HG03457 (cell line): ENCODE results near the gene ADAMTSL4.
"Not testable (repeated sequence)": the region's sequence is repeated elsewhere in the genome, so short reads cannot be mapped to it uniquely, and the experiment has no call there.

Experiments used
- ATAC-seq: cut with Tn5 transposase; IDR thresholded peaks from one replicate; pipeline ENCODE4 v1.9.1; 2021; ENCODE audit warnings: moderate number of reproducible peaks; ENCODE audit not compliant: unreplicated experiment

The ADAMTSL4 gene

DNA sequence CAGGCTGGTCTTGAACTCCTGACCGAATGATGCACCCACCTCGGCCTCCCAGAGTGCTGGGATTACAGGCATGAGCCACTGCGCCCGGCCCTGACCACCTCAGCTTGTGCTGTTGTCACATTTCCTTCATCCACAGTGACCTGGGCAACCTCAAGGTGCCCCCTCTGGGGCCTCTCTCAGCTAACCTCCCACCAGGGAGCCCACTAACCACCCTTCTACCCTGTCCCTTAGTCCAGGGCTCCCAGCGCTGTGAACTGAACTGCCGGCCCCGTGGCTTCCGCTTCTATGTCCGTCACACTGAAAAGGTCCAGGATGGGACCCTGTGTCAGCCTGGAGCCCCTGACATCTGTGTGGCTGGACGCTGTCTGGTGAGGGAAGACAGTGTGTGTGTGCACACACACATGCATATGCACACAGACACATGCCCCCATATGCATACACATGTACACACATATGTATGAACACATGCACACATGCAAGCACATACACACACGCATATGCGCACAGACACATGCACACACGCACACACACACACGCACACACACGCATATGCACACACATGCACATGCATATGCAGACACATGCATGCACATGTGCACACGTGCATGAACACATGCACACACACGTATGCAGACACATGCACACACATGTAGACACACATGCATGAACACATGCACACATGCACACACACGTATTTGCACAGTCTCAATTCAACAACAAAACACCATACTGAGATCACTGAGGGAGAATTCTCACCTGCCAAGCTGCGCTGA, 6.2 kb downstream of the ADAMTSL4 start:
- no peak for ATAC-seq

DNA sequence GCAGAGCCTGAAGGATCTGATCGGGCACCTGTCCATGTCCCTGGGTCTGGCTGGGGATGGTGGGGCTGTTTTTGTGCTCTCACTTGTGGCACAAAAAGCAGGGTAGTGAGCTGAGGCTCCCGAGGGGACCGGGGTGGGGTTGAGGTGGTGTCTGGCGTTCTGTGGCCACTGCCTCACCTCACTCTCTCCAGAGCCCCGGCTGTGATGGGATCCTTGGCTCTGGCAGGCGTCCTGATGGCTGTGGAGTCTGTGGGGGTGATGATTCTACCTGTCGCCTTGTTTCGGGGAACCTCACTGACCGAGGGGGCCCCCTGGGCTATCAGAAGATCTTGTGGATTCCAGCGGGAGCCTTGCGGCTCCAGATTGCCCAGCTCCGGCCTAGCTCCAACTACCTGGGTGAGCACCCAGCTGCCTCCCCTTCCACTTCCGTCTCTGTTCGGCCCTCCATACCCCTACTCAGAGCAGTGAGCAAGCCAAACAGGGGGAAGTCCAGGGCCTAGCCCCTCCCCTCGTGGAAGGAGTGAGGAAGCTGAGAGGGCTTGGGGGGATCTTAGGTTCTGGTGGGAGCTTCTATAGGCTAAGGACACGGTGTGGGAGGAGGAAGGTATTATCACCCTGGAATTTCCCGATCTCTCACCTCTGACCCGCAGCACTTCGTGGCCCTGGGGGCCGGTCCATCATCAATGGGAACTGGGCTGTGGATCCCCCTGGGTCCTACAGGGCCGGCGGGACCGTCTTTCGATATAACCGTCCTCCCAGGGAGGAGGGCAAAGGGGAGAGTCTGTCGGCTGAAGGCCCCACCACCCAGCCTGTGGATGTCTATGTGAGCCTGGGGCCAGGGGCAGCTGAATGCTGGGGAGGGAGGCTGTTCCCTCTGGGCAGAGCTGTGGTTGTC, 7.0 kb downstream of the ADAMTSL4 start:
- ATAC-seq: no peak

DNA sequence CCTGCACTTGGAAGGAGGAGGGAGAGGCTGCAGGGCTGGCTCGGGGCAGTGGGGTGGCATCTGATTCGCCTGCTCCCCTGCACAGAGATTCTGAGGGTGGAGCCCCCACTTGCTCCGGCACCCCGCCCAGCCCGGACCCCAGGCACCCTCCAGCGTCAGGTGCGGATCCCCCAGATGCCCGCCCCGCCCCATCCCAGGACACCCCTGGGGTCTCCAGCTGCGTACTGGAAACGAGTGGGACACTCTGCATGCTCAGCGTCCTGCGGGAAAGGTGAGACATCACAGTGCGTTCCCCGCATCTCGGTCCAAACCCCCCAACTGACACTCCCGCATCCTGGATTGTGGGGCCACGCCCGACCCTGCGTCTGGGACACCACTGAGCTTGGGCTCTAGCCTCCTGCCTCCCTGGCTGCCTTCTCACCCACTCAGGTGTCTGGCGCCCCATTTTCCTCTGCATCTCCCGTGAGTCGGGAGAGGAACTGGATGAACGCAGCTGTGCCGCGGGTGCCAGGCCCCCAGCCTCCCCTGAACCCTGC, 7.9 kb downstream of the ADAMTSL4 start:
- no peak for ATAC-seq

DNA sequence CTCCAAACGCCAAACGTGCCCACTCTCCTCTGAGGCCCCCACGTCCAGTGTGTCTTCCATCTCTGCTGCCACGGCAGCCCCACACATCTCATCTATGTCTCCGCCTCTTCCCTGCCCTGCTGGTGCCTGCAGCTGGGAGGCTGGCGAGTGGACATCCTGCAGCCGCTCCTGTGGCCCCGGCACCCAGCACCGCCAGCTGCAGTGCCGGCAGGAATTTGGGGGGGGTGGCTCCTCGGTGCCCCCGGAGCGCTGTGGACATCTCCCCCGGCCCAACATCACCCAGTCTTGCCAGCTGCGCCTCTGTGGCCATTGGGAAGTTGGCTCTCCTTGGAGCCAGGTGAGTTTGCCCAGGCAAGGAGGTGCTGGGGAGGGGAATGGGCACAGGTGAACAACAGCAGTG, 8.6 kb downstream of the ADAMTSL4 start:
- no peak for ATAC-seq

DNA sequence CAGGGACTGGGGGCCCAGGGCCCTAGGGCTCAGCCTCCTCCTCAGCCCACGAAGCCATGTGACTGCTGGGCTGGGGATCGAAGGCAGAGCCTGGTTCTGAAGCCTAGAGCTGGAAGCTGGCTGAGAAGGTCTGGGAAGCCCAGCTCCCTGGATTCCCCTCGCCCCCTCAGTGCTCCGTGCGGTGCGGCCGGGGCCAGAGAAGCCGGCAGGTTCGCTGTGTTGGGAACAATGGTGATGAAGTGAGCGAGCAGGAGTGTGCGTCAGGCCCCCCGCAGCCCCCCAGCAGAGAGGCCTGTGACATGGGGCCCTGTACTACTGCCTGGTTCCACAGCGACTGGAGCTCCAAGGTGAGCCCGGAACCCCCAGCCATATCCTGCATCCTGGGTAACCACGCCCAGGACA, 9.1 kb downstream of the ADAMTSL4 start:
- ATAC-seq: no peak

DNA sequence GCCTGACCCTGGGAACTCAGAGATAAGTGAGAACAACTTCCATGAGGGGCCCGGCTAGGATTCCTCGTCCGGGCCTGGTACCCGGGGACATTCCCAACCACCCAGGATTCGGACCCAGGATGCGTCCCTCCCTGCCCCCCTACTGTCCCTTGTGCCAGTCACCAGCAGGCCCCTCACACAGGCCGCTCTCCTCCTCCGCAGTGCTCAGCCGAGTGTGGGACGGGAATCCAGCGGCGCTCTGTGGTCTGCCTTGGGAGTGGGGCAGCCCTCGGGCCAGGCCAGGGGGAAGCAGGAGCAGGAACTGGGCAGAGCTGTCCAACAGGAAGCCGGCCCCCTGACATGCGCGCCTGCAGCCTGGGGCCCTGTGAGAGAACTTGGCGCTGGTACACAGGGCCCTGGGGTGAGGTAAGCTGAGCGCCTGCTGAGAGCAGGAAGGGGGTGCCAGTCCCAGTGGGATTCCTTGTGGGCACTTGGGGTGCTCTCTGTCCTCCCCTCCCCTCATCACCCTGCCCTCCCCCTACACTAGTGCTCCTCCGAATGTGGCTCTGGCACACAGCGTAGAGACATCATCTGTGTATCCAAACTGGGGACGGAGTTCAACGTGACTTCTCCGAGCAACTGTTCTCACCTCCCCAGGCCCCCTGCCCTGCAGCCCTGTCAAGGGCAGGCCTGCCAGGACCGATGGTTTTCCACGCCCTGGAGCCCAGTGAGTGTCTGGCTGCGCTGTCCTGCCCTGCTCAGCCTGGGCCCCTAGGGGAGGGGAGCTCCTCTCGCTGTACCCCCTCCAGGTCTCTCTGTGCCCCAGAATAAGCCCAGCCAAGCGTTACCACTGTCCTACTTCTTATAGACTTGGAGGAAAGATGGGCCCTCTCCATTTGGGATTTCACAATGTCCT, 9.8 kb downstream of the ADAMTSL4 start:
- ATAC-seq: no peak

DNA sequence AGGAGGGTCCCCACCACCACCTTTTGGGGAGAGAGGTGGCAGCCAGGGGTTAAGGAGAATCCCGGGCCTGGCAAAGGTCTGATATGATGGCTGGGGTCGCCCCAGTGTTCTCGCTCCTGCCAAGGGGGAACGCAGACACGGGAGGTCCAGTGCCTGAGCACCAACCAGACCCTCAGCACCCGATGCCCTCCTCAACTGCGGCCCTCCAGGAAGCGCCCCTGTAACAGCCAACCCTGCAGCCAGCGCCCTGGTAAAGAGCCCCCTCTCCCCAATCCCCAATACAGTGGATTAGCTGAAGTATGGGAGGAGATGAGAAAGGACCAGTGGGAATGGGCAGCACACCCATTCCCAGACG, 10.4 kb downstream of the ADAMTSL4 start:
- no peak for ATAC-seq

DNA sequence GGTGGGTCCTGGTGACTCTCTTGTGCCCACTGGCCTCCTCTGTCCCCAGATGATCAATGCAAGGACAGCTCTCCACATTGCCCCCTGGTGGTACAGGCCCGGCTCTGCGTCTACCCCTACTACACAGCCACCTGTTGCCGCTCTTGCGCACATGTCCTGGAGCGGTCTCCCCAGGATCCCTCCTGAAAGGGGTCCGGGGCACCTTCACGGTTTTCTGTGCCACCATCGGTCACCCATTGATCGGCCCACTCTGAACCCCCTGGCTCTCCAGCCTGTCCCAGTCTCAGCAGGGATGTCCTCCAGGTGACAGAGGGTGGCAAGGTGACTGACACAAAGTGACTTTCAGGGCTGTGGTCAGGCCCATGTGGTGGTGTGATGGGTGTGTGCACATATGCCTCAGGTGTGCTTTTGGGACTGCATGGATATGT, 10.8 kb downstream of the ADAMTSL4 start:
- no peak for ATAC-seq

DNA sequence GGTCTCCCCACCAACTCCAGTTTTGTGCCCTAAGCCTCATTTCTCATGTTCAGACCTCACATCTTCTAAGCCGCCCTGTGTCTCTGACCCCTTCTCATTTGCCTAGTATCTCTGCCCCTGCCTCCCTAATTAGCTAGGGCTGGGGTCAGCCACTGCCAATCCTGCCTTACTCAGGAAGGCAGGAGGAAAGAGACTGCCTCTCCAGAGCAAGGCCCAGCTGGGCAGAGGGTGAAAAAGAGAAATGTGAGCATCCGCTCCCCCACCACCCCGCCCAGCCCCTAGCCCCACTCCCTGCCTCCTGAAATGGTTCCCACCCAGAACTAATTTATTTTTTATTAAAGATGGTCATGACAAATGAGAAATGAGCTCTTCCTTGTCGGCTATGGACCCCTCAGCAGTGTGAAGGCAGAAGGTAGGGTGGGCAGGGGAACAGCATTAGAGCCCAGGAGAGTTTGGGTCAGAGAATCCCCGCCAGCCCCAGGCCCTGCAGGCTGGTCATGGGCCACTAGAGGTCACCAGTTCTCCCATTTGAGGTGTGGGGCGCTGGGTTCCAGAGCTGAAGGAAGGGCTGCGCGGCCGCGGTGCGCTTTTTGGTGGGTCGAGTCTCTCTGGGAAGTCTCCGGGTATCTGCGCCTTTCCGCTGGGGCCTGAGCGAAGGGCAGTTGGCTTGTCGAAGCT, 11.5 kb downstream of the ADAMTSL4 start:
- ATAC-seq: no peak

DNA sequence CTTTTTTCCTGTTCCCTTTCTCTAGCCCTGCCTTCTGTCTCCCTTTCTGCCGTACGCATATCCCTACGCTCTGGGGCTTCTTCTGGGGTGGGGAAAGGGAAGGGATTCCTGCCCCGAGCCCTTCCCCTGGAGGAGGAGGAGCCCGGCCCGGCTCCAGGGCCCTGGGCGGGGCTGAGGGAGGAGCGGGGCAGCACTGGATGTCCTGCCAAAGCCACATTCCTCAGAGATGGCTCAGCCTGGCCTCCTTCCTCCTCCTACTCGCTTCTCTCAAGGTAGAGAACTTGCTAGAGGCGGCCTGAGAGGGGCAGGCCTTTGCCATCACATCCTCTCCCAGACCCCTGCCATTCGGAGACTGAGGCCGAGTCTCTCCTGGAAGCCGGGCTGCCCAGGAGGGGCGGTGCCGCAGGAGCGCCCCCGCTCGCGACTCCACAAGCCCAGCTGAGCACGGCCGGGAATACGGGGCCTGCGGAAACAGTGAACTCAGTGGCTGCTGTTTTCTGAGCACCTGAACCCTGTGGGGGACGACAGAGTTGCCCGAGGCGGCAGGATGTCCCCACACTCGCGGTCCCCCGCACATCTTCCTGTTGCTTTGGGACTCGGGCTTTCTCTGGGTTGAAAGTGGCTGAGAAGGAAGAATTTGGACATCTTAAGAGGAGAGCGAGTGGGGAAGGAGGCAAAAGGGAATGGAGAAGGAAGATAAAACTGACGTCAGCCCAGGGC, 12.2 kb downstream of the ADAMTSL4 start:
- no peak for ATAC-seq

DNA sequence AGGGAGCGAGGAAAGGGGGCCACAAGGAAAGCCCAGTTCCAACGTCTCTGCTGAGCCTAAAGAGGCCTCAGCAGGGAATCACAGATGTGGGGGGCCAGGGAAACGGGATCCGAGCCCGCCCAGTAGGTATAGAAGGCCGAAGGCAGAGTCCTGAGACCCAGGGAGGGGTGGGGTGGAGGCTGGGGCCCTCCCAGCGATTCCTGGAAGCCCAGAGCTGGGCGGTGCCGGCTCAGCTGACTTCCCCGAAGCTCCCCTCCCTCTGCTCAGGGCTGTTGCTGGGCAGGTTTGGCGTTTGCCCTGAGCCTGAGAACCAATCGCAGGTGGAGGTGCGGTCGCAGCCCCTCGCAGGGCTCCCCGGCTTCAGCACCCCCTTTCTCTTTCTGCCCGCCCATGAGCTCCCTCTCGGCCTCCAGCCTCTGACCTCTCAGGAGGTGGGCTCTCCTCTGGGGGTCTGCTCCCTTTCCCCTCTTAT, 12.8 kb downstream of the ADAMTSL4 start:
- ATAC-seq: no peak

DNA sequence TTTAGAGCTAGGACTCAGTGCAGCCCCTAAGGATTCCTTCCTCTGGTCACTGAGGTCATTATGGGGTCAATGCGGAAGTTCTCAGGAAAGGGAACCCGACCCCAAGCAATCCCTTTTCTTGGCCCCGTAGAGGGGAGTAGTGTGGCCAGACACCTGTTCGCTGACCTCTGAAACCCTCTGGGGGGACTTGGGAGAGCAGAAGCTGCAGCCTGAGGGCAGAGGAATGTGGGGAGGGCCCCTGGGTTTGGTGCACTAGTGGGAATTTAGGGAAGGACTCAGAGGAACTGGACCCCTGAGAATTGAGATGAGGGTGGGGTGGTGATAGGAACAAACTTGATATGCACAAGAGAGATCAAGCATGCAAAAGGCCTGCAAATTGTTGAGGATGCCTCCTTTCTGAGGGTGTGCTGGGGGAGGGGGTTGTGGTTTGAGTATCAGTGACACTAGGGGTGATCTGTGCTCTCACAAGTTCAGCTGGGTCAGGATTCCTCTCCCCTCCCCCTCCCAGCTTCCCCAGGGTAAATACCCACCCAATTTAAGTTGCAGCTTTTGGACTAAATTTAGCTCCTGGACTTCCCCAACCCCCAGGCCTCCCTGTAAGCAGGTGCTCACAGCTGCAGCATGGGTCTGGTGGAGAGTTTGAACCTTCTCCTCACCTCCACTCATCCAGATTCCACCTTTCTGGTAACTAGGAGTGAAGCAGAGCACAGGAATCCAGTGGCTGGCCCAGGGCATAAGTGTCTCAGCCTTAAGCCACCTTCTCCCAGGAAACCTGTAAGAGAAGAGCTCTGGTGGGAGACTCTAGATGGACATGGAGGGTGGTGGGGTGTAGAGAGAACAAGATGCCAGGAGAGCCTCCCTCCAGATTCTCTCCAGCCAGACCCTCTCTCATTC, 13.5 kb downstream of the ADAMTSL4 start:
- ATAC-seq: peak; percentile 29

DNA sequence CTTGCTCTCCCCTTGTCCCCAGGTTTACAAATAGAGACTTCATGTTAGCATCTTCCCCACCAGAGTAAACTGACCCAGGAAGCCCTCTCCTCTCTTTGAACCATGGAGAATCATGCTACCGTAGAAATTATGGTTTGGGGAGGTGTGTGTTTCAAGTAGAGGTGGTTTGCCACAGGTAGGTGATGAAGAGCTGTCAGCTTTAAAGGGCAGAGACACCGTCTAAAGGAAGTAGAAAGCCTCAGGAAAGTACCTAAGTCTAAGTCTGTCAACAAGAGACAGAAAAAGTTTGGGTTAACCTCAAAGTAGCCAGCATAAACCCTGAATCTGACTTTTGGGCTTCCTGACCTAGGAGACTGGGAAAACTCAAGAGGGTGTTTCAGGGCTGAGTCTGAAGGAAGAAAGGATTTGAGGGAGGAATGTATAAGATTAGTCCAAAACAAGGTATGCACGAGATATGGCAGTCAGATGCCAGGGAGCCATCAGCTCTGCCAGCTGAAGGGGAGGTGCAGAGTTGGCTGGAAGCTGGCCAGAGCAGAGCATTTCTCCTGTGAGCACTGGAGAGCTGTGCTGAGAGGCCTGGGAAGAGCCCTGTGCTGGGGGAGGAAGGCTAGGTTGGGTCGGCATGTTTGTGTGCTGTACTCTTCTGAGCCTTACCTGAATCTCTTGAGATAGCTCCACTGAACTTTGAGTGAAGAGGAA, 14.3 kb downstream of the ADAMTSL4 start:
- no peak for ATAC-seq

DNA sequence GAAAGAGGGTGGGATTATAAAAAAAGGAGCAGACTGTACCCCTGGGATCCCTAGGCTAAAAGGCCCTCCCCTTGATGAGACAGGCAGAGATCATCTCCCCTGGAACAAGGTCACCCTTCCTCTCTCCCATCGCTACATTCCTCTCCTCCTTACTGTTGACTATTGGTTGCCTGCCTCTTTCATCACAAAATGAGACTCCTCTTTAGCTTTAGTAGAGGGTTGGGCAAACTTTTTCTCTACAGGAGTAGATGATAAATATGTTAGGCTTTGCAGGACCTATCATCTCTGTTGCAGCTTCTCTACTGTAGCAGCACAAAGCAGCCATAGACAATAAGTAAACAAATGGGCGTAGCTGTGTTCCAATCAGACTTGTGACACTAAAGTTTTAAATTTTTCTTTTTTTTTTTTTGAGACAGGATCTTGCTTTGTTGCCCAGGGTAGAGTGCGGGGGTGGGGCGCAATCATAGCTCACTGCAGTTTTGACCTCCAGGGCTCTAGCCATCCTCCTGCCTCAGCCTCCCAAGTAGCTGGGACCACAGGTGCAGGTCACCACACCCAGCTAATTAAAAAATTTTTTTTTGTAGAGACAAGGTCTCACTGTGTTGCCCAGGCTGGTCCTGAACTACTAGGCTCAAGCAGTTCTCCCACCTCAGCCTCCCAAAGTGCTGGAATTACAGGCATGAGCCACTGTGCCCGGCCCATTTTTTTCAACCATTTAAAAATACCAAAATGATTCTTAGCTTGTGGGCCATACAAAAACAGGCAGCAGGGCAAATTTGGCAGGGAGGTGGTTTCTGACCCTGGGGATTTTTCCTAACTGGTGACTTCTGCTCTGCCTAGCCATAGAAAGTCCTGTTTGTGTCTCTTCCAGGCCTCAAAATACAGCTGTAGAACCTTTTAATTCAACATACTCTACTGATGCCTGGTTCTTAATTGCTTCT, 15.1 kb downstream of the ADAMTSL4 start:
- ATAC-seq: no peak

DNA sequence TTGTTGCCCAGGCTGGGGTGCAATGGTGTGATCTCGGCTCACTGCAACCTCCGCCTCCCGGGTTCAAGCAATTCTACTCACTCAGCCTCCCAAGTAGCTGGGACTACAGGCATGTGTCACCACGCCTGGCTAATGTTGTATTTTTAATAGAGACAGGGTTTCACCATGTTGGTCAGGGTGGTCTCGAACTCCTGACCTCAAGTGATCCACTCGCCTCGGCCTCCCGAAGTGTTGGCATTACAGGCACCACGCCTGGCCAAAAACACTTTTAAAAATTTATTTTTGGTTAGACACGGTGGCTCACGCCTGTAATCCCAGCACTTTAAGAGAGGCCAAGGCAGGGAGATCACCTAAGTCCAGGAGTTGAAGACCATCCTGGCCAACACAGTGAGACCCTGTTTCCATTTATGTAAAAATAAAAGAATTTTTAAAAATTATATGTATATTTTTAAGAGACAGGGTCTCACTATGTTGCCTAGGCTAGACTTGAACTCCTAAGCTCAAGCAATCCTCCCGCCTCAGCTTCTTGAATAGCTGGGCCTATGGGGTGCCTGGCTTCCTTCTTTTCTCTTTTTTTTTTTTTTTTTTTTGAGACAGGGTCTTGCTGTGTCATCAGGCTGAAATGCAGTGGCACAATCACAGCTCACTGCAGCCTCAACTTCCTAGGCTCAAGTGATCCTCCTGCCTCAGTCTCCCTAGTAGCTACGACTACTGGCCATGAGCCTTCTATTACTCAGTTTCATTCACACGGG, 16.2 kb downstream of the ADAMTSL4 start:
- not testable (repeated sequence) for ATAC-seq
